Esophagus muscularis mucosa (tissue), 4 donors: ENCODE data around the gene NLGN4Y. TPM values are rescaled to one million over a fixed set of nuclear protein-coding genes. Genes with fewer than 3 reads are reported as not detected.

Source experiments
- DNase-seq: peaks from one replicate; pipeline ENCODE4 v3.0.0-alpha.2; 2017; ENCODE audit errors: extremely low spot score
- H3K27ac ChIP-seq, 4 donors: fragments of 200-600 bp; sonication (generic); replicated peaks in 1 of 4; 1 replicate in 3 of 4; 2 replicates in 1 of 4; pipeline ENCODE4 v1.5.1; 2016 to 2019; ENCODE audit warnings: mild to moderate bottlenecking in 1 of 4
- H3K27me3 ChIP-seq, 4 donors: fragments of 200-600 bp; sonication (generic); one replicate each; pipeline versions ENCODE4 v1.5.1 to v1.6.0; 2016 to 2019
- H3K36me3 ChIP-seq, 4 donors: fragments of 200-600 bp; sonication (generic); one replicate each; pipeline ENCODE4 v1.5.1; 2016 to 2019
- H3K4me1 ChIP-seq, 4 donors: fragments of 200-600 bp; sonication (generic); one replicate each; pipeline ENCODE4 v1.5.1; 2016 to 2019
- H3K4me3 ChIP-seq, 4 donors: fragments of 200-600 bp; sonication (generic); 1 replicate in 2 of 4; 2 replicates in 2 of 4; pipeline ENCODE4 v1.5.1; 2016 to 2019; ENCODE audit warnings: mild to moderate bottlenecking in 4 of 4, moderate library complexity in 1 of 4
- H3K9me3 ChIP-seq, 4 donors: fragments of 200-600 bp; sonication (generic); 1 replicate in 3 of 4; 2 replicates in 1 of 4; pipeline ENCODE4 v1.5.1; 2016 to 2019
- EP300 ChIP-seq: sonication (generic); formaldehyde crosslinking; IDR thresholded peaks from one replicate; pipeline ENCODE4 v1.6.1; 2017; ENCODE audit warnings: antibody characterized with exemption
- POLR2A ChIP-seq: fragments of 450-650 bp; IDR thresholded peaks from one replicate; pipeline ENCODE4 v1.6.1; 2017; ENCODE audit warnings: antibody characterized with exemption, moderate library complexity, mild to moderate bottlenecking, low read depth
- POLR2AphosphoS5 ChIP-seq, 2 donors: sonication (generic); formaldehyde crosslinking; IDR thresholded peaks; one replicate each; pipeline ENCODE4 v1.6.1; 2017; ENCODE audit warnings: antibody characterized with exemption in 2 of 2
- WGBS: methylation state at CpG from one replicate; pipeline ENCODE4 v1.1.5; 2018; 5-methylcytosine and 5-hydroxymethylcytosine counted together
- intact Hi-C: fragments of 100-400 bp; cut with DNase I; formaldehyde crosslinking; loops from one replicate; pipeline ENCODE4 v1.15.1; 2023
- total RNA-seq, 4 donors: library from RNA; depleted of rRNA; stranded (reverse); fragments of >200 nt; gene quantifications; one replicate each; pipeline versions ENCODE4 v1.1.0 to v1.2.1, GENCODE V29; 2016
- TF ChIP-seq, protein P1 (sequence below), 3 experiments: fragments of 200-600 bp in 2 of 3; fragments of 450-650 bp in 1 of 3; sonication (generic) in 2 of 3; IDR thresholded peaks; one replicate each; pipeline ENCODE4 v1.5.1; 2017 to 2019; ENCODE audit warnings: antibody characterized with exemption in 3 of 3, mild to moderate bottlenecking in 2 of 3, moderate library complexity in 1 of 3

Gene NLGN4Y
- total RNA-seq, 4 donors from 2014 or later = 0.06 to 24.5 (median 20.9) TPM; not detected in 1

DNA sequence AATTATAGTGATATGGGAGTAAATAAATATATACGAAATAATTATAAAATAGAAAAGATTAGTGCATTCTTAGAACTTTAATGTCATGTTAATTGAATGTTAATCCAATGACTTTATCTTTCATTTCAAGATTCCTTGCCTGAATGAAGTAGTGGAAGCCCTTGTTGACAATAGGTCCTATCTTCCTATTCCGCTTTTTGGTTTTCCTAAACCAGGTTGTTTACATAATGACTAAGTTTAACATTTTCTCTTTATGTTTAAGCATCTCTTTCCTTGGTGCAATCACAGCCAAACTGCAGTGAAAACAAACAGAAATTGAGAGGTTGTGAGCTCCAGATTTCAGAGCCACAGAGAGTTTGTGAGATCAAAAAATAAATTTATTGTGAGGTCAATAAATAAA lies 109.4 kb downstream of the NLGN4Y start:
- H3K27ac ChIP-seq = no peak overlapping the region
- TF ChIP-seq, protein P1, sequence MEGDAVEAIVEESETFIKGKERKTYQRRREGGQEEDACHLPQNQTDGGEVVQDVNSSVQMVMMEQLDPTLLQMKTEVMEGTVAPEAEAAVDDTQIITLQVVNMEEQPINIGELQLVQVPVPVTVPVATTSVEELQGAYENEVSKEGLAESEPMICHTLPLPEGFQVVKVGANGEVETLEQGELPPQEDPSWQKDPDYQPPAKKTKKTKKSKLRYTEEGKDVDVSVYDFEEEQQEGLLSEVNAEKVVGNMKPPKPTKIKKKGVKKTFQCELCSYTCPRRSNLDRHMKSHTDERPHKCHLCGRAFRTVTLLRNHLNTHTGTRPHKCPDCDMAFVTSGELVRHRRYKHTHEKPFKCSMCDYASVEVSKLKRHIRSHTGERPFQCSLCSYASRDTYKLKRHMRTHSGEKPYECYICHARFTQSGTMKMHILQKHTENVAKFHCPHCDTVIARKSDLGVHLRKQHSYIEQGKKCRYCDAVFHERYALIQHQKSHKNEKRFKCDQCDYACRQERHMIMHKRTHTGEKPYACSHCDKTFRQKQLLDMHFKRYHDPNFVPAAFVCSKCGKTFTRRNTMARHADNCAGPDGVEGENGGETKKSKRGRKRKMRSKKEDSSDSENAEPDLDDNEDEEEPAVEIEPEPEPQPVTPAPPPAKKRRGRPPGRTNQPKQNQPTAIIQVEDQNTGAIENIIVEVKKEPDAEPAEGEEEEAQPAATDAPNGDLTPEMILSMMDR (IDR thresholded peaks at IDR 0.05) = no peak
- TF ChIP-seq POLR2A = no peak
- TF ChIP-seq EP300 = no peak
- TF ChIP-seq POLR2AphosphoS5 (IDR thresholded peaks at IDR 0.05) = no peak
- no peak for DNase-seq
- H3K36me3 ChIP-seq = no peaks in the 10 kb centered on the region
- no peak overlapping the region for H3K4me3 ChIP-seq
- intact Hi-C loops = no loop called here
- H3K9me3 ChIP-seq = no peaks in the 10 kb centered on the region
- H3K4me1 ChIP-seq = no peaks in the 10 kb centered on the region
- no peaks in the 10 kb centered on the region for H3K27me3 ChIP-seq
- WGBS = no CpG with 5 or more reads among the region's 2 CpGs

DNA sequence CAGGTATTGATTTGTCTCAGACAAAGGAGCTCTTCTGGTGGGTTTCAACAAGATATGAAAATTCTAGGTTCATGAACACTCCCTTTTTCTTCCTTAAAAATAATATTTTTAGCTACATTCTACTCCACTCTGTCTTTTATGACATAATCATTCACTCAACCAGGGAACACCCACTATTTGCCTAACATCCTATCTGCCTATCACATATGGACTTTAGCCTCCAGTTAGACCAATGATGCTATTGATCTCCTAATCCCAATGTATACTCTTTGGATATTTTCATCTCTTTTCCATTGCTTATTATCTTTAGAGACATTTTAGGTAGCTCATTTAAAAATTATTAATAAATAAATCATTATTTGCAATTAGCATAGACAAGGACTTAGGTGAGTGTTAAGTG lies 110.6 kb downstream of the NLGN4Y start:
- no peak overlapping the region for H3K4me3 ChIP-seq
- intact Hi-C loops = no loop called here
- H3K4me1 ChIP-seq = no peaks in the 10 kb centered on the region
- H3K36me3 ChIP-seq = no peaks in the 10 kb centered on the region
- H3K27ac ChIP-seq = no peak overlapping the region
- DNase-seq = no peak
- no peaks in the 10 kb centered on the region for H3K9me3 ChIP-seq
- no peaks in the 10 kb centered on the region for H3K27me3 ChIP-seq
- TF ChIP-seq POLR2A (no peak), EP300 (no peak), POLR2AphosphoS5 (IDR thresholded peaks at IDR 0.05) (no peak)
- TF ChIP-seq, protein P1 (IDR thresholded peaks at IDR 0.05) = no peak

DNA sequence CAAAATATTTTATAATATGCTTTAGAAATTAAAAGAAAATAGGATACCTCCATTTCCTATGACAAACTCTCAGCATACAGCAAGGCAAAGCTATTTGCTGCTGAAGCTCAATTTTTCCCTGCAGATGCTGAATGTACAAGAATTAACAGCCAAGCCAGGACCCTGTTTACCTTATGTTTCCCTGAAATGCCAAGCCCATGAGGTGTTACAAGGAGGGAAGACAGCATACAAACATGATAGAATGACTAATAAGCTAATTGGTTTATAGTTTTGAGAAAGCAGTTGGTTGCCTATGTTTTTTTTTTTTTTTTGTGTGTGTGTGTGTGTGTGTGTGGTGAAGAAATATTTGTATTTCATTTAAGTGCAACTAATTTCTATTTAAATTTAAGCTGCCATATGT lies 113.2 kb downstream of the NLGN4Y start:
- H3K4me3 ChIP-seq = no peak overlapping the region
- TF ChIP-seq EP300 (no peak), POLR2AphosphoS5 (IDR thresholded peaks at IDR 0.05) (no peak), POLR2A (no peak)
- TF ChIP-seq, protein P1 (IDR thresholded peaks at IDR 0.05) = no peak
- DNase-seq = no peak
- no peaks in the 10 kb centered on the region for H3K27me3 ChIP-seq
- intact Hi-C loops = no loop called here
- H3K27ac ChIP-seq = no peak overlapping the region
- no peaks in the 10 kb centered on the region for H3K36me3 ChIP-seq
- no peaks in the 10 kb centered on the region for H3K9me3 ChIP-seq
- H3K4me1 ChIP-seq = no peaks in the 10 kb centered on the region

DNA sequence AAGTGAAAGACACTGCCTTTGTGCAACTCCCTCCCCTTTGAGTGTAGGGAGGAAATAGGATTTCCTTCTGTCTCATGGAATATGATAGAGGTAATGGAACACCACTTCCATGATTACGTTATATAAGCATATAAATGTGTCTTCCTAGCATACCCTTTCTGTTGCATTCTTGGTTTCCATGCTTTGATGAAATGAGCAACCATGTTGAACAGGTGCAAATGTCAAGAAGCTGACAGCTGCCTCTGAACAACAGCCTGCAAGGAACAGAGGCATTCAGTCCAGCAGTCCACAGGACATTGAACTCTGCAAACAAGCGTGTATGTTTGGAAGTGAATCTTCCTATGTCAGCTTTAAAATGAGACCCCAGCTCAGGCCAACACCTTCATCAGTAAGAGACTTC lies 117.5 kb downstream of the NLGN4Y start:
- WGBS = no CpG with 5 or more reads among the region's 2 CpGs
- Histone ChIP-seq H3K4me3 (no peak overlapping the region), H3K36me3 (no peaks in the 10 kb centered on the region), H3K27me3 (no peaks in the 10 kb centered on the region), H3K27ac (no peak overlapping the region), H3K4me1 (no peaks in the 10 kb centered on the region), H3K9me3 (no peaks in the 10 kb centered on the region)
- intact Hi-C loops = no loop called here
- DNase-seq = no peak
- TF ChIP-seq, protein P1 (IDR thresholded peaks at IDR 0.05) = no peak
- TF ChIP-seq POLR2AphosphoS5 (IDR thresholded peaks at IDR 0.05) (no peak), EP300 (no peak), POLR2A (no peak)

DNA sequence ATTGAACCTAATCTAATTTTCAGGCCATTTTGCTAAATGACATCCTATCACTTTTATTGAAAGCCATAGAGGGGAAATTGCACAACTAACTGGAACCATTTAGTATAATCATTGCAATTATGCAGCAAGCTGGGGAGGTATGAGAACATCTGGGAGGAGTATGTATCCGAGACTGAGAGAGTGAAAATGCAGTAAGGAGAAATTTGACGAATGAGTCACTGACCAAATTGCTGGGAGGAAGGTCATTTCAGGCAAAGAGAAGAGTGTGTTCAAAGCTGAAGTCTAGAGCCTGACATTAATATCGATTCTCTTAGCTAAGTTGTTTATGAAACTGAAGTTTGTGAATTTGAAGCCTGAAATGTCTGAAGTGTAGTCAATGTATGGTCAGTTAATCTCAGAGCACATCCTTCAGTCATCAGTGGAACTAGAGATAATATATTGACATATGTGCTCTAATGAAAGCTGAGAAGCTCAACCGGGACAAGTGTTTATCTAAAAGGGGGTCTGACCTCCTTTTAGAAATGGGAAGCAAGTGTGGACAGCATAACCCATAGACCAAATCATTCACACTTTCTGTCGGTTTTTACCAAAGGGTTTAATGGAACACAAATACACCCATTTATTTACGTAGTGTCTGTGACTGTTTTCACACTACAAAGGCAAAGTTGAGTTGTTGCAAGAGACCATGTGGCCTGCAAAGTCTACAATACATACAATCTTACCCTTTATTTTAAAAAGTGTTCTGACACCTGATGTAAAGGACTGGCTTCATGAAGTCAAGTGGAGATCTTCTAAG lies 120.0 kb downstream of the NLGN4Y start:
- DNase-seq = no peak
- Histone ChIP-seq H3K9me3 (no peaks in the 10 kb centered on the region), H3K36me3 (no peaks in the 10 kb centered on the region), H3K4me1 (no peaks in the 10 kb centered on the region), H3K27ac (no peak overlapping the region), H3K27me3 (no peaks in the 10 kb centered on the region), H3K4me3 (no peak overlapping the region)
- TF ChIP-seq POLR2AphosphoS5 (IDR thresholded peaks at IDR 0.05) = no peak
- TF ChIP-seq POLR2A = no peak
- TF ChIP-seq, protein P1 (IDR thresholded peaks at IDR 0.05) = no peak
- no peak for TF ChIP-seq EP300
- intact Hi-C loops = no loop called here
- WGBS = no CpG with 5 or more reads among the region's 6 CpGs
